Measurements from ENCODE around the gene UGT1A4. TPM values are rescaled to one million over a fixed set of nuclear protein-coding genes. Genes with fewer than 3 reads are reported as not detected.

UGT1A4 gene
- total and polyA plus RNA-seq, 2 of the 8 experiments (the other 6 are each of a cell fraction or from before 2014, with no cell fraction given) = not detected

- H3K79me2 ChIP-seq (ENCODE audit: control insufficient read depth in 1 of 2, insufficient read depth in 2 of 2, low read length in 2 of 2) = no peaks in the 10 kb centered on the region
- no peak overlapping the region for H3K14ac ChIP-seq (ENCODE audit: insufficient read length)
- H3K27ac ChIP-seq (ENCODE audit: low read depth, low read length) = no peak overlapping the region
- H3K27me3 ChIP-seq (replicated peaks in 1 of 4; ENCODE audit: control insufficient read depth in 3 of 4, extremely low read depth in 1 of 4, insufficient read depth in 3 of 4, low read length in 3 of 4) = no peaks in the 10 kb centered on the region
- H2AK5ac ChIP-seq (ENCODE audit: low read depth, low read length) = no peak overlapping the region
- no peak overlapping the region for H3K9ac ChIP-seq (replicated peaks in 1 of 4; ENCODE audit: extremely low read depth in 1 of 4, low read depth in 3 of 4, low read length in 3 of 4)
- 87% methylated on average over 5 of the region's 5 CpGs; no CpG with 5 or more reads in 1 of the 2 experiments for WGBS, 2 experiments (ENCODE audit: extremely low coverage in 1 of 2, insufficient coverage in 1 of 2, insufficient read length in 1 of 2, insufficient replicate concordance in 2 of 2, low coverage in 1 of 2, low lambda C conversion rate in 2 of 2, missing lambda C conversion rate in 1 of 2)
- H3K36me3 ChIP-seq (ENCODE audit: control insufficient read depth in 2 of 4, insufficient read depth in 4 of 4, low read length in 3 of 4) = no peaks in the 10 kb centered on the region
- ChIA-PET CTCF (ENCODE audit: partially characterized antibody) (no interaction called here), POLR2A (ENCODE audit: partially characterized antibody) (no interaction called here)
- no peak overlapping the region for H3K4me2 ChIP-seq (ENCODE audit: insufficient read depth in 1 of 2, low read depth in 2 of 2, low read length in 2 of 2)
- H2BK20ac ChIP-seq (ENCODE audit: low read length) = no peak overlapping the region
- H4K5ac ChIP-seq (ENCODE audit: insufficient read length, low read depth, low read length) = no peak overlapping the region
- H4K91ac ChIP-seq (replicated peaks; ENCODE audit: insufficient read length, low read length) = no peak overlapping the region
- no peak overlapping the region for H3K23ac ChIP-seq (ENCODE audit: insufficient read length)
- H3K9me3 ChIP-seq (ENCODE audit: insufficient read depth in 2 of 2, low read depth in 1 of 2, low read length in 1 of 2) = no peaks in the 10 kb centered on the region
- DNase-seq (ENCODE audit: low read depth in 1 of 2, low spot score in 2 of 2) (no peak), FAIRE-seq (peak; percentile 45)
- no peak overlapping the region for H2BK120ac ChIP-seq (replicated peaks; ENCODE audit: low read depth, low read length)
- H3K79me1 ChIP-seq (ENCODE audit: low read depth, low read length) = no peaks in the 10 kb centered on the region
- no peak overlapping the region for H2BK12ac ChIP-seq (ENCODE audit: low read depth, low read length)
- no peak overlapping the region for H4K8ac ChIP-seq (ENCODE audit: extremely low read depth, insufficient read depth, low read length)
- no peak overlapping the region for H2BK5ac ChIP-seq (ENCODE audit: low read depth, low read length)
- H3K23me2 ChIP-seq (ENCODE audit: low read depth, low read length) = peaks cover 2% of the 10 kb centered on the region; the same call in 1 of the 2 replicates
- H3K18ac ChIP-seq (ENCODE audit: extremely low read depth, low read length) = no peak overlapping the region
- no peak overlapping the region for H3K4ac ChIP-seq (replicated peaks; ENCODE audit: insufficient read length, low read depth, low read length)
- no peak overlapping the region for H3K4me3 ChIP-seq (ENCODE audit: extremely low read depth in 1 of 4, insufficient read depth in 2 of 4, low read depth in 3 of 4, low read length in 4 of 4)
- H3K56ac ChIP-seq (replicated peaks; ENCODE audit: insufficient read length, low read depth, low read length) = no peak overlapping the region
- H2BK15ac ChIP-seq (ENCODE audit: low read length) = no peak overlapping the region
- no peaks in the 10 kb centered on the region for H4K20me1 ChIP-seq (replicated peaks in 1 of 2; ENCODE audit: control insufficient read depth in 1 of 2, insufficient read depth in 2 of 2, low read length in 2 of 2)
- H3K4me1 ChIP-seq (replicated peaks in 1 of 4; ENCODE audit: control insufficient read depth in 3 of 4, insufficient read depth in 4 of 4, low read length in 3 of 4) = peaks cover 0 to 8% (median 2%) of the 10 kb centered on the region in 4 experiments; a peak in 1 of 7 replicates
- no peak overlapping the region for H2AFZ ChIP-seq (ENCODE audit: low read length)
- no peak for TF ChIP-seq TCF12 (IDR thresholded peaks at IDR 0.05; ENCODE audit: low read depth, low read length)
- TF ChIP-seq SUZ12 (IDR thresholded peaks at IDR 0.05; ENCODE audit: low read length) = no peak
- TF ChIP-seq MAFK (IDR thresholded peaks at IDR 0.05; ENCODE audit: low read depth, low read length) = no peak
- no peak for TF ChIP-seq KDM5A (IDR thresholded peaks at IDR 0.05; ENCODE audit: low read length)
- no peak for TF ChIP-seq CEBPB (IDR thresholded peaks at IDR 0.05; ENCODE audit: low read depth, low read length)
Measured at GRCh38 chr2:233688341-233688740, 30.2 kb upstream of the UGT1A4 start.
